ENCODE measurements around the gene VSTM1.

VSTM1 gene

GRCh38 chr19:54095859-54096616, 32.3 kb upstream of the VSTM1 start (continued):
- peak; percentile 45; the same call in 1 of the 2 replicates for TF ChIP-seq GLIS2 (tag by site-specific recombination; IDR thresholded peaks at IDR 0.05)
- peak; percentile 43; the same call in 1 of the 2 replicates for TF ChIP-seq ZFHX2 (tag by site-specific recombination; conservative IDR thresholded peaks at IDR 0.05)
- TF ChIP-seq, protein P1, sequence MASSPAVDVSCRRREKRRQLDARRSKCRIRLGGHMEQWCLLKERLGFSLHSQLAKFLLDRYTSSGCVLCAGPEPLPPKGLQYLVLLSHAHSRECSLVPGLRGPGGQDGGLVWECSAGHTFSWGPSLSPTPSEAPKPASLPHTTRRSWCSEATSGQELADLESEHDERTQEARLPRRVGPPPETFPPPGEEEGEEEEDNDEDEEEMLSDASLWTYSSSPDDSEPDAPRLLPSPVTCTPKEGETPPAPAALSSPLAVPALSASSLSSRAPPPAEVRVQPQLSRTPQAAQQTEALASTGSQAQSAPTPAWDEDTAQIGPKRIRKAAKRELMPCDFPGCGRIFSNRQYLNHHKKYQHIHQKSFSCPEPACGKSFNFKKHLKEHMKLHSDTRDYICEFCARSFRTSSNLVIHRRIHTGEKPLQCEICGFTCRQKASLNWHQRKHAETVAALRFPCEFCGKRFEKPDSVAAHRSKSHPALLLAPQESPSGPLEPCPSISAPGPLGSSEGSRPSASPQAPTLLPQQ (tag by site-specific recombination; IDR thresholded peaks at IDR 0.05): peak; percentile 95

DNA sequence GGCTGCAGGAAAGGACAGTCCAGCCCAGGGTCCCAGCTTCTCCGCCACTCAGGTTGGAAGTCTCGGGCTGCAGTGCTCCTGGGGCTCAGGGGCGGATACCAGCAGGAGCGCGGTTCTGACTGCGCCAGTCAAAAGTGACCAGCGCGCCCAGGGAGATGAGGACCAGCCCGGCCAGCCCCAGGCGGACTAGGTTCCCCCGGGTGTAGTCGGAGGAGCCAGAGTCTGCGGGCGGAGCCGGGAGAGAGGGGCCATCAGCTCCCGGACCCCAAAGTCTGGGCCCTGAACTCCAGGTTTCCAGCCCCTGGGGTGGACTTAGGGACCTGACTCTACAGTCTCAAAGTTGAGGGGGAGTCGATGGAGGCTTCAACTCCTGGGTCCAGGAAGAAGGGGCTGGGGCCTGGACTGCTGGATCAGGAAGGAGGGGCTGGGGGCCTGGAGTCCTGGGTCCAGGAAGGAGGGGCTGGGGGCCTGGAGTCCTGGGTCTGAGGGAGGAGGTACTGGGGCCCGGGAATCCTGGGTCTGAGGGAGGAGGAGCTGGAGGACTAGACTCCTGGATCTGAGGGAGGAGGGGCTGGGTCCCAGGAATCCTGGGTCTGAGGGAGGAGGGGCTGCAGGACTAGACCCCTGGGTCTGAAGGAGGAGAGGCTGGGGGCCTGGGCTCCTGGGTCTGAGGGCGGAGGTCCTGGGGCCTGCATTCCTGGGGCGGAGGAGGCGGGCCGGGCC, 31.6 kb upstream of the VSTM1 start:
- CTCF ChIA-PET: interaction anchor here (0.5 to 1.0 kb wide), 4 partner anchors 9 to 411 kb away, joined by 3 to 4 read pairs (median 3); no protein-coding TSS in a partner anchor
- Histone ChIP-seq H3K4me3 (ENCODE audit: low read depth, low read length) (peak overlapping the region; percentile 8; the same call in 1 of the 2 replicates), H3K4me1 (ENCODE audit: control insufficient read depth, insufficient read depth, low read length) (no peaks in the 10 kb centered on the region), H3K9me3 (ENCODE audit: control insufficient read depth, insufficient read depth, low read depth, low read length) (no peaks in the 10 kb centered on the region), H3K27ac (ENCODE audit: extremely low read depth, low read depth, low read length) (no peak overlapping the region; the same call in 1 of the 2 replicates), H3K36me3 (ENCODE audit: control insufficient read depth in 2 of 2, insufficient read depth in 1 of 2, low read length in 2 of 2) (no peaks in the 10 kb centered on the region)
- POLR2A ChIA-PET: interaction anchor here (0.6 to 1.2 kb wide), 3 partner anchors 20 to 293 kb away, joined by 3 to 5 read pairs (median 3); partner anchors contain the start of genes CNOT3, PRPF31 and TFPT
- no peak for TF ChIP-seq ZNF654 (tag by site-specific recombination; IDR thresholded peaks at IDR 0.05; ENCODE audit: low read depth)
- TF ChIP-seq, protein P2, sequence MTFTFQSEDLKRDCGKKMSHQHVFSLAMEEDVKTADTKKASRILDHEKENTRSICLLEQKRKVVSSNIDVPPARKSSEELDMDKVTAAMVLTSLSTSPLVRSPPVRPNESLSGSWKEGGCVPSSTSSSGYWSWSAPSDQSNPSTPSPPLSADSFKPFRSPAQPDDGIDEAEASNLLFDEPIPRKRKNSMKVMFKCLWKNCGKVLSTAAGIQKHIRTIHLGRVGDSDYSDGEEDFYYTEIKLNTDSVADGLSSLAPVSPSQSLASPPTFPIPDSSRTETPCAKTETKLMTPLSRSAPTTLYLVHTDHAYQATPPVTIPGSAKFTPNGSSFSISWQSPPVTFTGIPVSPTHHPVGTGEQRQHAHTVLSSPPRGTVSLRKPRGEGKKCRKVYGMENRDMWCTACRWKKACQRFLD (tag by site-specific recombination; IDR thresholded peaks at IDR 0.05): no peak
- TF ChIP-seq BCL11A (tag by site-specific recombination; IDR thresholded peaks at IDR 0.05; ENCODE audit: low read depth): no peak
- no peak for TF ChIP-seq ATF2 (tag by site-specific recombination; IDR thresholded peaks at IDR 0.05; ENCODE audit: low read depth)
- no peak for TF ChIP-seq YY2 (tag by site-specific recombination; IDR thresholded peaks at IDR 0.05)
- no peak for TF ChIP-seq ELK4 (IDR thresholded peaks at IDR 0.05; ENCODE audit: borderline replicate concordance, low read depth, low read length)
- TF ChIP-seq HOXA7 (CRISPR knock-in tag; IDR thresholded peaks at IDR 0.05; ENCODE audit: borderline replicate concordance): no peak
- no peak for TF ChIP-seq KLF8 (tag by site-specific recombination; IDR thresholded peaks at IDR 0.05)
- no peak for TF ChIP-seq ZNF785 (tag by site-specific recombination; IDR thresholded peaks at IDR 0.05)
- TF ChIP-seq HOXD13 (CRISPR knock-in tag; IDR thresholded peaks at IDR 0.05; ENCODE audit: borderline replicate concordance): no peak
- no peak for TF ChIP-seq ZBTB20 (tag by site-specific recombination; IDR thresholded peaks at IDR 0.05)
- TF ChIP-seq, protein P3, sequence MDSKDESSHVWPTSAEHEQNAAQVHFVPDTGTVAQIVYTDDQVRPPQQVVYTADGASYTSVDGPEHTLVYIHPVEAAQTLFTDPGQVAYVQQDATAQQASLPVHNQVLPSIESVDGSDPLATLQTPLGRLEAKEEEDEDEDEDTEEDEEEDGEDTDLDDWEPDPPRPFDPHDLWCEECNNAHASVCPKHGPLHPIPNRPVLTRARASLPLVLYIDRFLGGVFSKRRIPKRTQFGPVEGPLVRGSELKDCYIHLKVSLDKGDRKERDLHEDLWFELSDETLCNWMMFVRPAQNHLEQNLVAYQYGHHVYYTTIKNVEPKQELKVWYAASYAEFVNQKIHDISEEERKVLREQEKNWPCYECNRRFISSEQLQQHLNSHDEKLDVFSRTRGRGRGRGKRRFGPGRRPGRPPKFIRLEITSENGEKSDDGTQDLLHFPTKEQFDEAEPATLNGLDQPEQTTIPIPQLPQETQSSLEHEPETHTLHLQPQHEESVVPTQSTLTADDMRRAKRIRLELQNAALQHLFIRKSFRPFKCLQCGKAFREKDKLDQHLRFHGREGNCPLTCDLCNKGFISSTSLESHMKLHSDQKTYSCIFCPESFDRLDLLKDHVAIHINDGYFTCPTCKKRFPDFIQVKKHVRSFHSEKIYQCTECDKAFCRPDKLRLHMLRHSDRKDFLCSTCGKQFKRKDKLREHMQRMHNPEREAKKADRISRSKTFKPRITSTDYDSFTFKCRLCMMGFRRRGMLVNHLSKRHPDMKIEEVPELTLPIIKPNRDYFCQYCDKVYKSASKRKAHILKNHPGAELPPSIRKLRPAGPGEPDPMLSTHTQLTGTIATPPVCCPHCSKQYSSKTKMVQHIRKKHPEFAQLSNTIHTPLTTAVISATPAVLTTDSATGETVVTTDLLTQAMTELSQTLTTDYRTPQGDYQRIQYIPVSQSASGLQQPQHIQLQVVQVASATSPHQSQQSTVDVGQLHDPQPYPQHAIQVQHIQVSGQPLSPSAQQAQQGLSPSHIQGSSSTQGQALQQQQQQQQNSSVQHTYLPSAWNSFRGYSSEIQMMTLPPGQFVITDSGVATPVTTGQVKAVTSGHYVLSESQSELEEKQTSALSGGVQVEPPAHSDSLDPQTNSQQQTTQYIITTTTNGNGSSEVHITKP (tag by site-specific recombination; IDR thresholded peaks at IDR 0.05): no peak
